ENCODE results near the gene HTR3C.
"Not testable (repeated sequence)": the region's sequence is repeated elsewhere in the genome, so short reads cannot be mapped to it uniquely, and the experiment has no call there.

Gene HTR3C

GRCh38 chr3:184031187-184031792 lies 21.6 kb upstream of the HTR3C start, which contains the start of gene HTR3D:
Gene HTR3D, plus strand, starts transcription at chr3:184031742. Its CDS starts 0 bp downstream, at chr3:184031742.
- DNase-seq (ENCODE audit: low read depth), result no peak

- no peak for DNase-seq (ENCODE audit: low read depth)
Observed at GRCh38 chr3:184037816-184038215, 15.0 kb upstream of the HTR3C start.

GRCh38 chr3:184038307-184038706 lies 14.5 kb upstream of the HTR3C start:
- not testable (repeated sequence) for DNase-seq (ENCODE audit: low read depth)

GRCh38 chr3:184039414-184039813 lies 13.4 kb upstream of the HTR3C start:
- no peak for DNase-seq (ENCODE audit: low read depth)

- DNase-seq (ENCODE audit: low read depth), result no peak
Observed at GRCh38 chr3:184040010-184040409, 12.8 kb upstream of the HTR3C start.

GRCh38 chr3:184042617-184043016 lies 10.2 kb upstream of the HTR3C start:
- DNase-seq (ENCODE audit: low read depth), result no peak

- DNase-seq (ENCODE audit: low read depth), result no peak
Observed at GRCh38 chr3:184045995-184046394, 6.9 kb upstream of the HTR3C start.

- DNase-seq (ENCODE audit: low read depth), result no peak
Observed at GRCh38 chr3:184050217-184050847, 2.5 kb upstream of the HTR3C start.

- no peak for DNase-seq (ENCODE audit: low read depth)
Observed at GRCh38 chr3:184058029-184058428, 5.2 kb downstream of the HTR3C start.

GRCh38 chr3:184059424-184059823 lies 6.6 kb downstream of the HTR3C start:
- no peak for DNase-seq (ENCODE audit: low read depth)

- no peak for DNase-seq (ENCODE audit: low read depth)
Observed at GRCh38 chr3:184062637-184063036, 9.8 kb downstream of the HTR3C start.

GRCh38 chr3:184066211-184066610 lies 13.4 kb downstream of the HTR3C start:
- no peak for DNase-seq (ENCODE audit: low read depth)

GRCh38 chr3:184067573-184068055 lies 14.8 kb downstream of the HTR3C start:
- DNase-seq (ENCODE audit: low read depth), result no peak

GRCh38 chr3:184068344-184068743 lies 15.5 kb downstream of the HTR3C start:
- no peak for DNase-seq (ENCODE audit: low read depth)

- DNase-seq (ENCODE audit: low read depth), result not testable (repeated sequence)
Observed at GRCh38 chr3:184071142-184071541, 18.3 kb downstream of the HTR3C start.

GRCh38 chr3:184073621-184074020 lies 20.8 kb downstream of the HTR3C start:
- DNase-seq (ENCODE audit: low read depth), result no peak

- DNase-seq (ENCODE audit: low read depth), result no peak
Observed at GRCh38 chr3:184075901-184076300, 23.1 kb downstream of the HTR3C start.

GRCh38 chr3:184077881-184078280 lies 25.0 kb downstream of the HTR3C start:
- no peak for DNase-seq (ENCODE audit: low read depth)

- DNase-seq (ENCODE audit: low read depth), result no peak
Observed at GRCh38 chr3:184078851-184079250, 26.0 kb downstream of the HTR3C start.

- no peak for DNase-seq (ENCODE audit: low read depth)
Observed at GRCh38 chr3:184081116-184081830, 28.4 kb downstream of the HTR3C start.

GRCh38 chr3:184082034-184082433 lies 29.2 kb downstream of the HTR3C start:
- DNase-seq (ENCODE audit: low read depth), result no peak

- DNase-seq (ENCODE audit: low read depth), result no peak
Observed at GRCh38 chr3:184082465-184082864, 29.6 kb downstream of the HTR3C start.

GRCh38 chr3:184085389-184085852 lies 32.6 kb downstream of the HTR3C start:
- no peak for DNase-seq (ENCODE audit: low read depth)
